GM23338 (cell line): Measurements from ENCODE around the gene CGB1.
"Not testable (repeated sequence)": the region's sequence is repeated elsewhere in the genome, so short reads cannot be mapped to it uniquely, and the experiment has no call there.

ENCODE experiments used
- CREB1 ChIP-seq: fragments of 250-450 bp; sonication (Bioruptor Pico); IDR thresholded peaks from 2 replicates; pipeline ENCODE4 v1.5.0; 2020; ENCODE audit warnings: low read depth, mild to moderate bottlenecking, moderate library complexity
- EZH2 ChIP-seq: fragments of 200-600 bp; sonication (generic); IDR thresholded peaks from one replicate; pipeline ENCODE4 v1.8.0; 2017; ENCODE audit warnings: antibody characterized with exemption, mild to moderate bottlenecking, low read depth; ENCODE audit not compliant: unreplicated experiment
- EZH2phosphoT487 ChIP-seq: fragments of 200-600 bp; sonication (generic); IDR thresholded peaks from one replicate; pipeline ENCODE4 v1.8.1; 2018; ENCODE audit warnings: antibody characterized with exemption; ENCODE audit not compliant: unreplicated experiment
- JUNB ChIP-seq: IDR thresholded peaks from one replicate; pipeline ENCODE4 v1.6.1; 2016; ENCODE audit warnings: antibody characterized with exemption; ENCODE audit not compliant: unreplicated experiment
- NANOG ChIP-seq: IDR thresholded peaks from 2 replicates; pipeline ENCODE4 v1.6.1; 2016; ENCODE audit warnings: antibody characterized with exemption, borderline replicate concordance
- POLR2AphosphoS5 ChIP-seq: IDR thresholded peaks from 2 replicates; pipeline ENCODE4 v1.6.1; 2016; ENCODE audit warnings: antibody characterized with exemption, low read depth
- STAT1 ChIP-seq: IDR thresholded peaks from one replicate; pipeline ENCODE4 v1.6.1; 2016; ENCODE audit warnings: antibody characterized with exemption; ENCODE audit not compliant: unreplicated experiment
- ZNF114 ChIP-seq: fragments of 250-450 bp; sonication (Bioruptor Pico); IDR thresholded peaks from 2 replicates; pipeline ENCODE4 v1.5.0; 2020; ENCODE audit warnings: mild to moderate bottlenecking, moderate library complexity
- TF ChIP-seq, protein P1 (sequence below), 2 experiments: fragments of 200-600 bp in 1 of 2; sonication (generic) in 1 of 2; conservative IDR thresholded peaks; 2 replicates each; pipeline versions ENCODE4 v1.5.1 to v1.6.1; 2016 to 2017; ENCODE audit warnings: antibody characterized with exemption in 2 of 2, low read depth in 2 of 2, mild to moderate bottlenecking in 2 of 2, moderate library complexity in 1 of 2
- TF ChIP-seq, protein P2 (sequence below): IDR thresholded peaks from one replicate; pipeline ENCODE4 v1.6.1; 2018; ENCODE audit warnings: antibody characterized with exemption; ENCODE audit not compliant: unreplicated experiment
- TF ChIP-seq, protein P3 (sequence below): fragments of 250-450 bp; sonication (Bioruptor Pico); IDR thresholded peaks from 2 replicates; pipeline ENCODE4 v1.5.0; 2020; ENCODE audit warnings: mild to moderate bottlenecking, moderate library complexity

DNA sequence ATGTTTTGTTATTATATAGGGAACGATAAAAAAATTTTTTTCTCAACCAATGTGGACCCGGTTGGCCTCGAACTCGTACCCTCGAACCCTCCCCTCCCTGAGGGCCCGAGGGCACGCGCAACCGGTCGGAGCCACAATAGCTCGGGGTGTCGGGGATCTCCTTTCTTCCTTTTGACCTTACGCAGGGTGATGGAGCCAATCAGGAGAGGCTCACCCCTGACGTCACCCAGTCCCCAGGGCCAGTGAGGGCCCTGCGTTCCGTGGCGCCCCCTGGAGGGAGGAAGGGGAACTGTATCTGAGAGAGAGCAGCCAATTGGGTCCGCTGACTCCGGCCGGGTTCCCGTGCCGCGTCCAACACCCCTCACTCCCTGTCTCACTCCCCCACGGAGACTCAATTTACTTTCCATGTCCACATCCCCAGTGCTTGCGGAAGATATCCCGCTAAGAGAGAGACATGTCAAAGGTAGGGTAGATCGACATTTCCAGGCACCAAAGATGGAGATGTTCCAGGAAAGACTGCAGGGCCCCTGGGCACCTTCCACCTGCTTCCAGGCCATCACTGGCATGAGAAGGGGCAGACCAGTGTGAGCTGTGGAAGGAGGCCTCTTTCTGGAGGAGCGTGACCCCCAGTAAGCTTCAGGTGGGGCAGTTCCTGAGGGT, 4.9 kb downstream of the CGB1 start, which contains the start of gene CGB2:
- TF ChIP-seq, protein P1, sequence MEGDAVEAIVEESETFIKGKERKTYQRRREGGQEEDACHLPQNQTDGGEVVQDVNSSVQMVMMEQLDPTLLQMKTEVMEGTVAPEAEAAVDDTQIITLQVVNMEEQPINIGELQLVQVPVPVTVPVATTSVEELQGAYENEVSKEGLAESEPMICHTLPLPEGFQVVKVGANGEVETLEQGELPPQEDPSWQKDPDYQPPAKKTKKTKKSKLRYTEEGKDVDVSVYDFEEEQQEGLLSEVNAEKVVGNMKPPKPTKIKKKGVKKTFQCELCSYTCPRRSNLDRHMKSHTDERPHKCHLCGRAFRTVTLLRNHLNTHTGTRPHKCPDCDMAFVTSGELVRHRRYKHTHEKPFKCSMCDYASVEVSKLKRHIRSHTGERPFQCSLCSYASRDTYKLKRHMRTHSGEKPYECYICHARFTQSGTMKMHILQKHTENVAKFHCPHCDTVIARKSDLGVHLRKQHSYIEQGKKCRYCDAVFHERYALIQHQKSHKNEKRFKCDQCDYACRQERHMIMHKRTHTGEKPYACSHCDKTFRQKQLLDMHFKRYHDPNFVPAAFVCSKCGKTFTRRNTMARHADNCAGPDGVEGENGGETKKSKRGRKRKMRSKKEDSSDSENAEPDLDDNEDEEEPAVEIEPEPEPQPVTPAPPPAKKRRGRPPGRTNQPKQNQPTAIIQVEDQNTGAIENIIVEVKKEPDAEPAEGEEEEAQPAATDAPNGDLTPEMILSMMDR (conservative IDR thresholded peaks at IDR 0.05; ENCODE audit: low read depth in 2 of 2): peak; percentile 67 to 70
- not testable (repeated sequence) for TF ChIP-seq POLR2AphosphoS5; EZH2; EZH2phosphoT487; NANOG; STAT1; JUNB; ZNF114 (CRISPR knock-in tag)
- TF ChIP-seq, protein P2, sequence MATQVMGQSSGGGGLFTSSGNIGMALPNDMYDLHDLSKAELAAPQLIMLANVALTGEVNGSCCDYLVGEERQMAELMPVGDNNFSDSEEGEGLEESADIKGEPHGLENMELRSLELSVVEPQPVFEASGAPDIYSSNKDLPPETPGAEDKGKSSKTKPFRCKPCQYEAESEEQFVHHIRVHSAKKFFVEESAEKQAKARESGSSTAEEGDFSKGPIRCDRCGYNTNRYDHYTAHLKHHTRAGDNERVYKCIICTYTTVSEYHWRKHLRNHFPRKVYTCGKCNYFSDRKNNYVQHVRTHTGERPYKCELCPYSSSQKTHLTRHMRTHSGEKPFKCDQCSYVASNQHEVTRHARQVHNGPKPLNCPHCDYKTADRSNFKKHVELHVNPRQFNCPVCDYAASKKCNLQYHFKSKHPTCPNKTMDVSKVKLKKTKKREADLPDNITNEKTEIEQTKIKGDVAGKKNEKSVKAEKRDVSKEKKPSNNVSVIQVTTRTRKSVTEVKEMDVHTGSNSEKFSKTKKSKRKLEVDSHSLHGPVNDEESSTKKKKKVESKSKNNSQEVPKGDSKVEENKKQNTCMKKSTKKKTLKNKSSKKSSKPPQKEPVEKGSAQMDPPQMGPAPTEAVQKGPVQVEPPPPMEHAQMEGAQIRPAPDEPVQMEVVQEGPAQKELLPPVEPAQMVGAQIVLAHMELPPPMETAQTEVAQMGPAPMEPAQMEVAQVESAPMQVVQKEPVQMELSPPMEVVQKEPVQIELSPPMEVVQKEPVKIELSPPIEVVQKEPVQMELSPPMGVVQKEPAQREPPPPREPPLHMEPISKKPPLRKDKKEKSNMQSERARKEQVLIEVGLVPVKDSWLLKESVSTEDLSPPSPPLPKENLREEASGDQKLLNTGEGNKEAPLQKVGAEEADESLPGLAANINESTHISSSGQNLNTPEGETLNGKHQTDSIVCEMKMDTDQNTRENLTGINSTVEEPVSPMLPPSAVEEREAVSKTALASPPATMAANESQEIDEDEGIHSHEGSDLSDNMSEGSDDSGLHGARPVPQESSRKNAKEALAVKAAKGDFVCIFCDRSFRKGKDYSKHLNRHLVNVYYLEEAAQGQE: not testable (repeated sequence)
- peak; percentile 91 for TF ChIP-seq CREB1 (CRISPR knock-in tag)
- TF ChIP-seq, protein P3, sequence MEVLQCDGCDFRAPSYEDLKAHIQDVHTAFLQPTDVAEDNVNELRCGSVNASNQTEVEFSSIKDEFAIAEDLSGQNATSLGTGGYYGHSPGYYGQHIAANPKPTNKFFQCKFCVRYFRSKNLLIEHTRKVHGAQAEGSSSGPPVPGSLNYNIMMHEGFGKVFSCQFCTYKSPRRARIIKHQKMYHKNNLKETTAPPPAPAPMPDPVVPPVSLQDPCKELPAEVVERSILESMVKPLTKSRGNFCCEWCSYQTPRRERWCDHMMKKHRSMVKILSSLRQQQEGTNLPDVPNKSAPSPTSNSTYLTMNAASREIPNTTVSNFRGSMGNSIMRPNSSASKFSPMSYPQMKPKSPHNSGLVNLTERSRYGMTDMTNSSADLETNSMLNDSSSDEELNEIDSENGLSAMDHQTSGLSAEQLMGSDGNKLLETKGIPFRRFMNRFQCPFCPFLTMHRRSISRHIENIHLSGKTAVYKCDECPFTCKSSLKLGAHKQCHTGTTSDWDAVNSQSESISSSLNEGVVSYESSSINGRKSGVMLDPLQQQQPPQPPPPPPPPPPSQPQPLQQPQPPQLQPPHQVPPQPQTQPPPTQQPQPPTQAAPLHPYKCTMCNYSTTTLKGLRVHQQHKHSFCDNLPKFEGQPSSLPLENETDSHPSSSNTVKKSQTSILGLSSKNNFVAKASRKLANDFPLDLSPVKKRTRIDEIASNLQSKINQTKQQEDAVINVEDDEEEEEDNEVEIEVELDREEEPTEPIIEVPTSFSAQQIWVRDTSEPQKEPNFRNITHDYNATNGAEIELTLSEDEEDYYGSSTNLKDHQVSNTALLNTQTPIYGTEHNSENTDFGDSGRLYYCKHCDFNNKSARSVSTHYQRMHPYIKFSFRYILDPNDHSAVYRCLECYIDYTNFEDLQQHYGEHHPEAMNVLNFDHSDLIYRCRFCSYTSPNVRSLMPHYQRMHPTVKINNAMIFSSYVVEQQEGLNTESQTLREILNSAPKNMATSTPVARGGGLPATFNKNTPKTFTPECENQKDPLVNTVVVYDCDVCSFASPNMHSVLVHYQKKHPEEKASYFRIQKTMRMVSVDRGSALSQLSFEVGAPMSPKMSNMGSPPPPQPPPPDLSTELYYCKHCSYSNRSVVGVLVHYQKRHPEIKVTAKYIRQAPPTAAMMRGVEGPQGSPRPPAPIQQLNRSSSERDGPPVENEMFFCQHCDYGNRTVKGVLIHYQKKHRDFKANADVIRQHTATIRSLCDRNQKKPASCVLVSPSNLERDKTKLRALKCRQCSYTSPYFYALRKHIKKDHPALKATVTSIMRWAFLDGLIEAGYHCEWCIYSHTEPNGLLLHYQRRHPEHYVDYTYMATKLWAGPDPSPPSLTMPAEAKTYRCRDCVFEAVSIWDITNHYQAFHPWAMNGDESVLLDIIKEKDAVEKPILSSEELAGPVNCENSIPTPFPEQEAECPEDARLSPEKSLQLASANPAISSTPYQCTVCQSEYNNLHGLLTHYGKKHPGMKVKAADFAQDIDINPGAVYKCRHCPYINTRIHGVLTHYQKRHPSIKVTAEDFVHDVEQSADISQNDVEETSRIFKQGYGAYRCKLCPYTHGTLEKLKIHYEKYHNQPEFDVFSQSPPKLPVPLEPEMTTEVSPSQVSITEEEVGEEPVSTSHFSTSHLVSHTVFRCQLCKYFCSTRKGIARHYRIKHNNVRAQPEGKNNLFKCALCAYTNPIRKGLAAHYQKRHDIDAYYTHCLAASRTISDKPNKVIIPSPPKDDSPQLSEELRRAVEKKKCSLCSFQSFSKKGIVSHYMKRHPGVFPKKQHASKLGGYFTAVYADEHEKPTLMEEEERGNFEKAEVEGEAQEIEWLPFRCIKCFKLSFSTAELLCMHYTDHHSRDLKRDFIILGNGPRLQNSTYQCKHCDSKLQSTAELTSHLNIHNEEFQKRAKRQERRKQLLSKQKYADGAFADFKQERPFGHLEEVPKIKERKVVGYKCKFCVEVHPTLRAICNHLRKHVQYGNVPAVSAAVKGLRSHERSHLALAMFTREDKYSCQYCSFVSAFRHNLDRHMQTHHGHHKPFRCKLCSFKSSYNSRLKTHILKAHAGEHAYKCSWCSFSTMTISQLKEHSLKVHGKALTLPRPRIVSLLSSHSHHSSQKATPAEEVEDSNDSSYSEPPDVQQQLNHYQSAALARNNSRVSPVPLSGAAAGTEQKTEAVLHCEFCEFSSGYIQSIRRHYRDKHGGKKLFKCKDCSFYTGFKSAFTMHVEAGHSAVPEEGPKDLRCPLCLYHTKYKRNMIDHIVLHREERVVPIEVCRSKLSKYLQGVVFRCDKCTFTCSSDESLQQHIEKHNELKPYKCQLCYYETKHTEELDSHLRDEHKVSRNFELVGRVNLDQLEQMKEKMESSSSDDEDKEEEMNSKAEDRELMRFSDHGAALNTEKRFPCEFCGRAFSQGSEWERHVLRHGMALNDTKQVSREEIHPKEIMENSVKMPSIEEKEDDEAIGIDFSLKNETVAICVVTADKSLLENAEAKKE (CRISPR knock-in tag): not testable (repeated sequence)
